GM18498 (cell line): ENCODE results near the gene VPS35L.

Source experiments
- ATAC-seq: cut with Tn5 transposase; IDR thresholded peaks from one replicate; pipeline ENCODE4 v1.9.1; 2021; ENCODE audit warnings: mild to moderate bottlenecking, moderate library complexity; ENCODE audit not compliant: unreplicated experiment

VPS35L gene

DNA sequence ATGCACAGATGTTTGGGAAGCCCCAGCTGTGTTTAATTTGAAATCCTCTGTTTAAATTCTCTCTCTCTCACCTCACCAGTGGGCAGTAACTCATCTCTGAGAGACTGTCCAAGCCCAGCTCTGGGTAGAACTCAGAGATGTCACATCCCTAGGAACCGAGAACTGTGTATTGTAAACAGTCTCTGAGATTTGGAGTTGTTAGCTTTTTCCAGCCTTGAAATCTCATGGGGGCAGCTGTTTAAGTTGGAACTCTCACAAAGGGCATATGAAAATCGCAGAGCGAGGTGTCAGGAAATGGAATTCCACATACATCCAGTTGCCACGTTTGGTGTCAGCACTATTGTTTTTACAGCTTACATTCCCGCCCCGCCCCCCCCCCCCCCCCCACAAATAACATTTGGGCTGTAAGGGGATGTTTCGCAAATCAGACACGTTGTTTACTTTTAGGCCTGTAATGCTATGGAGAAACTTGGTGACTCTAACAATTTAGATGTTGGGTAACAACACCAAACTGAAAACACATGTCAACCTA lies 34.3 kb downstream of the VPS35L start:
- no peak for ATAC-seq

DNA sequence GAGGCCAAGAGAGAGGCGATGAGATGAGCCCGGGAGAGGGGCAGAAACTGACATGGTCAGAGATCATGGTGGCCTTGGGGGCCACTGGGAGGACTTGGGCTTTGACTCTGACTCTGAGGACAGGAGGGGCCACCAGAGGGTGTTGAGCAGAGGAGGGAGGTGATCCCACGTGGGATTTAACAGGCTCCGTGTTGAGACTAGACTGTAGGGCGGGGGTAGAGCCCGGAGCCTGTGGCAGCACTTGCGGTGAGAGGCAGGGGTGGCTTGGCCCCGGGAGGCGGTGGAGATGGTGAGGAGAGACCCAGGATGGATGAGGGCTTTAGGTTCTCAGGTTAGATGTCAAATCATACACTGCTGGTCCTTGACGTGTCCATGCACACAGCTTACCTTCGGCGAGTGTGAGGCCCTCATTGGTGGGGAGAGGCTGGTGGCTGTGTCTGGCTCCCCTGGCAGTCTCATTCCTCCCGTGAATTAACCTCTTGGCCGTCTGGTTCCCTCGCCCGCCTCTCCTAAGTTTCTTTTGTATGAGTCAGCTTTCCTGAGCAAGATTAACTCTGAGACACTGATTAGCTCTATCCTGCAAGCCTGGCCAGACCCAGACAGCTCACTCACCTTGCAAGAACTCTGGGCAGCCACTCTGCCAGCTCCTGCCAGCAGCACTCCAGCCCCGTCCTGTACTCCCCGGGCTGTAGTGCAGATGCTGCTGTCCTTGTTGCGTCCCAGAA lies 39.7 kb downstream of the VPS35L start:
- ATAC-seq, result no peak

DNA sequence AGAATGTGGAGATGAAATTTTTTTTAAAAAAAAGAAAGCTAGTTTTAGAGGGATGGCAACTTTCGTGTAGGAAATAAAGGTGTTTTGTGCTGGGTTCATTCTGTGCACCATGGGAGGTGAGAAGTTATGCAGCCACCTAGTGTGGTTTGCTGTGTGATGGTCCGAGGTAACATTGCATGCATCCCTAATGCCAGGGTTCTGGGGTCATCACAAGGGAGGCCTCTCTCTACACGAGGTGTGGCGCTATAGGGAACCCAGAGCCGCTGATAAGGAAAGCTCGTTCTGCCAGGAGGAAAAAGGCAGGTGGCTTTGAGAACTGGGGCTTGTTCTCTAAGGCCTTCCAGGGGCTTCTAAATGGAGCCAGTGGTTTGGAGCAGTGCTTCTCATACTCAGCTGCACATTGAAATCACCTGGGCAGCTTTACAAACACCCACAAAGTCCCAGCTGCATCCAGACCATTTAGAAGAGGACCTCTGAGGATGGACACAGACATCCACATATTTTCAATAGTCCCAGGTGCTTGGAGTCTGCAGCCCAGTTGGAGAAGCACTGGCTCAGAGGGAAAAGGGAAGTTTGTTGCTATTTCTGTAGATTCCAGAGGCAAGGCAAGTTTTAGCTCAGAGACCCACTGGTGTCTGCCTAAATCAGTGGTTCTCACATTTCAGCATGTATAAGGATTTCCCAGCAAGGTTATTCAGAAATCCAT lies 43.5 kb downstream of the VPS35L start:
- no peak for ATAC-seq

DNA sequence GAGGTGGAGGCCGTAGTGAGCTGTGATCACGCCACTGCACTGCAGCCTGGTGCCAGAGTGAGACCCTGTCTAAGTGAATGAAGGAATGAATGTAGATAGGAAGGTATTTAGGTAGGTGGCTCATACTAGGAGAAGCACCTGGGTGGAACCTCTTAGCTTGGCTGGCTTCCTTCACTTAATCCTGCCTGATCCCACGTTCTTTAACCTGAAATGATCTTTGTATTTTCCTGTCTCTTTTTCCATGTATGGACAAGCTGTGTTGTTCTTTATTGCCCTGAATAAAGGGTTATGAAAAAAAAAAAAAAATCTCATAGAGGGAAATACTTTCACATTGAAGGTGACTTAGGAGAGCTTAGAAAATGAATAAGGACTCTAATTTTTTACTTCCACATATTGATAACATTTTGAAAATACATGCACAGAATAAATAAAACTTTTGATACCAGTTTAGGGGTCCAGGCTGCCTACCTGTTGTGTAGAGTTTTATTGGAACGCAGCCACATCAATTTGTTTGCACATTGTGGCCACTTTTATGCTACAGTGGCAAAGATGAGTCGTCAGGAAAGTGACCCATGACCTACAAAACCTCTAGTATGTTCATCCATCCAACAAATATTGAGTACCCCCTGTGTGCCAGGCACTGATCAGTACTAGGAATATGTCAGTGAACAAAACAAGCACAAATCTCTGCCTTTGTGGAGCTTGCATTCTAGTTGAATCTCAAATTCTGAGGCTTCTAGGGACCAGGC lies 44.6 kb downstream of the VPS35L start:
- no peak for ATAC-seq

DNA sequence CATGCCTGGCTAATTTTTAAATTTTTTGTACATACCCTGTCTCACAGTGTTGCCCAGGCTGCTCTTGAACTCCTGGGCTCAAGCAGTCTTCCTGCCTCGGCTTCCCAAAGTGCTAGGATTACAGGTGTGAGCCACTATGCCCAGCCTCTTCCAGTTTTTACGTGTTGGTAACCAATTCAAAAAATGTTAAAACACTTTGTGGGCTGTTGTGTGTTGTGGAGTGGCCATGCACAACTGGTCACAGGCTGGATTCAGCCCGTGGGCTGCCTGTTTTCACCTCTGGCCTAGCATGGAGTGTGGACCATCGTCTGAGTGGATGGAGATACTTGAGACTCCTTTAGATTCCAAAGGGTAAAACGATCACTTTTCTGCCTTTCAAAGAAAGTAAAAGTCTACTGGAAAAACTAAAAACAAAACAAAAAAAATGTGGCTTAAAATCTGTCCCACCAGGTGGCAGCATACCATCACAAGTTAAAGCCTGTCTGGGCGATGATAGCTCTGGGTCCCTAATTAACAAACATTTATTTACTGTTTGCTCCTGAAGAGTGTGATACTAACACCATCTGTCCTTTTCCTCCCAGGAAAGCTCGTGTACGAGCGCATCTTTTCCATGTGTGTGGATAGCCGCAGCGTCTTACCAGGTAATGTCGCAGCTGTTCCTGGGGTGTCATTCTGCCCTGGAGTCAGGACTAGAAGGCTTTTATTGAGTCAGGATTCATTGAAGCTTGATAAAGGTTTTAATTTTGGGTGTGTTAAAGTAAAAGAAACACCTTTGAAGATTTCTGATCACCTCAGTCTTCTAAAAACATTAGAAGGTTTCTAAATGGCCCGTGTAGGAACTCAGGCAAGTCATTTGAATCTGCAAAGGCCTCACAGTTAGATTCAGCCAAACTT lies 45.8 kb downstream of the VPS35L start:
- ATAC-seq, result no peak

DNA sequence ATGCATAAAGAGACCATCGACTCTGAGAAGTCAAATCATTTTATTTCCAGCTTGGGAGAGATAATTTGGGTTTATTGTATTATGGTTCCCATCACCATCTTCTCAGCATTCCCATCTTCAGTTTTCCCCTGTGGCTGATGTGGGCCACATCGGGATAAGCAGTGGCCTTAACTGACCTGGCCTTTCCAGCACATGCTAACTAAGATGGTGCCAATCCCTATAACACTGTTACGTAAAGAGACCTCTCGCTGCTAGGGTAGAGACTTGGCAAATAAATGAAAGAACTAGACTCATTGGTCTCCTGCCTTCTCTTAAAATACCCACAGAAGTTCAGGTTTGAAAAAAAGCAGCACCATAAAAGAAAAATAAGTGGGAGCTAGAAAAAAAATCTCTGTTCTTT lies 49.4 kb downstream of the VPS35L start:
- ATAC-seq, result no peak

DNA sequence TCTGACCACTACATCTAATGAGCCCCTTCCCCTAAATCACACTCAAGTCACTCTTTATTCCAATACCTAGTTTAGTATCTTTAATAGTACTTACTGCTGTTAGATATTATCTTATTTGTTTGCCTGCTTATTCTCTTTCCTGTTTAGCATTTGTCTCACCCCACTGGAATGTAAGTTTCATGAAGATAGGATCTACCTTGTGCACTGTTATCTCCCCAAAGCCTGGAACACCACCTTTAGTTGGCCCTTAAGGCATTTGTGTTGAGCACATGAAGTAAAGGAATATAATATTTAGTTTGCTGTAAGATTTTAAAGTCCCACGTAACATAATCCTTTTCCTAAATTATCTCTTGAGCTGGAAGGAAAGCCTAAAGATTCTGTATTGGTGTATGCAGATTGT lies 50.2 kb downstream of the VPS35L start:
- no peak for ATAC-seq

DNA sequence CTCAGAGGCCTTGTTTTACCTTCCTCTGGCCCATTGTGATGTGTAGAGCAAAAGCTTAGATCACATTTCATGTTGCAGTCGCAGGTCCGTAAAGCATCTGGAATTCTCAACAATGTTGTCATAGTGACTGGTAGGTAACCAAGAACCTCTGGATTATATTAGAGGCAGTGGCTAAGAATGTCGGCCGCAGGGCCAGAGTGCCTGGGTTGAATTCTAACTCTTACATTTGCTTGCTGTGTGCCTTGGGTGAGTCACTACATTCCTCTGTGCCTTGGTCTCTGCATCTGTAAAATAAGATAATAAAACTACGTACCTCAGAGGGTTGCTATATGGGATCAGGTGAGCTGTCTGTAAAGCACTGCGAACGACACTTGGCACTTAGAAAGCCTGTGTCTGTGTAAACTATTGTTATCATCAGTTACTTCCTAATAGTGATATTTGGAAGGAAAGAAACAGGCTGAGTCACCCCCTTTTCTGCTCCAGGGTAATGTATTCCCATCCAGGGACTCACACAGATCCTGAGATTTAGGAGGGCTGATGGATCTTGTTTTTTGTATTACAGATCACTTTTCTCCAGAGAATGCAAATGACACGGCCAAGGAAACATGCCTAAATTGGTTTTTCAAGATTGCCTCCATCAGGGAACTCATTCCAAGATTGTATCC lies 52.2 kb downstream of the VPS35L start:
- ATAC-seq, result no peak

DNA sequence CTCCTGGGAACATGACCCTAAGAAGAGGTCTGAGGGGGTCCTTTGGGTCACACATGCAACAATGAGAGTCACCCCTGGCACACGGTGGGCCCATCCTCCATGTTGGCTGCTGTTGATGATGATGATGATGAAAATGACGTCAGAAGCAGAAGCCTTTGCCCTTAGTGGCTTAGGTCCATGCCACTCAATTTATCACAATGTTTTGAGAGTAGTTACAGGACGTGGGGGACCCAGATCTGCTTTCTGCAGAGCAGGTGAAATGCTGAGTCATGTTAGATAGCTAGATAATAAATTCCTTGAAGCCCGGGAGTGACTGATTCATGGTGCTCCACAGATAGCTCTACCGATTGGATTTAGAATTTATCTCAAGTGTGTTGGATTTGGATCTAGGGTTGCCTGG lies 53.9 kb downstream of the VPS35L start:
- ATAC-seq, result no peak

DNA sequence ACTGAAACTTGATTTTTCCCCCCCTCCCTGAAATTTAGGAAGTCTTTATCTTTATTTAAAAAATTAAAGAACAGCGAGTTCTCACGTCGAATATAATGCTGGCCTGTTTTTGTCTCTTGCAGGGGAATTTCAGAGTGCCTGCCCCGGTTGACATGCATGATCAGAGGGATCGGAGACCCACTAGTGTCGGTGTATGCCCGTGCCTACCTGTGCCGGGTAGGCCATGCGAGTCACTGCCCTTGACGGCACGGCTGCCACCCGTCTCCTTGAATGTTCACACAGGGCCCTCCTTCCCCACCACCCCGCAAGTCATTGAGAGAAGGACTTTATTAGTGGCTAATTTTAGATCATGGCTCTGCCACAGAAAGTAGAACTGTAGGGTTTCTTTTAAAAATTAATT lies 54.7 kb downstream of the VPS35L start:
- ATAC-seq, result no peak

DNA sequence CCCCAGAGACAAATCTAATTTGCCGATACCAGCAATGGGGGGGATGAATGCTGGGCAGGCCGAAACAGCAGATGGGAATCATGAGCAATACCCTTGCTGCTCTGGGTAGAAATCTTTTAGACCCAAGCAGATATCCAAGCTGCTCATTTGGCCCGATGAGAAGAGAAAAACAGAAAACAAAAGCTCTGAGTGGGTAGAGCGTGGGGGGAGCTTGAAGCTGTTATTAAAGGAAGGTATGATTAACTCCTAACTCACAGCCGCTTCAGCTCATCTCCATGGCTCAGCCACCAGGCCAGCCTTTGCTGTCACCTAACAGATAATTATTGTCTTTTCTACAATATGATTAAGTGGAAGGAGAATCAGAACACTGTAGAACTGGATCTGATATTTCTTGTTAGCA lies 58.3 kb downstream of the VPS35L start:
- no peak for ATAC-seq

DNA sequence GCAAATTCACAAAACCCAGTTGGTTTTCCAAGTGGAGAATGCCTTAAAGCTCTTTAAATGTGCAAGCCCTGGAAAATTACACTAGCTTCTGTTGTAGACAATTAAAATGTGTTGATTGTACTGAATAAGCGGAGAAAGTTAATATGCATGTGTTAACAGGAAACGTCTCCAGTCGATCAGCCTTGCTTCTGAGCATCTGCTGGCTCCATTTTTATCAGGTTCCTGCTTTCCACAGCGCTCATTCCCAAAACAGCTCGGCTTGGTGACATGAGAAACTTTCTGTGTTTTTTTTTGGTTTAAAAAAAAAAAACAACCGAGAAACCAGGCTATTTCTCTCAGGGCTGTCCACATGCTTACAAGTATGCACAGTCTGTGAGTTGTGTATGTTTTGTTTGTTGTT lies 60.7 kb downstream of the VPS35L start:
- ATAC-seq, result no peak

DNA sequence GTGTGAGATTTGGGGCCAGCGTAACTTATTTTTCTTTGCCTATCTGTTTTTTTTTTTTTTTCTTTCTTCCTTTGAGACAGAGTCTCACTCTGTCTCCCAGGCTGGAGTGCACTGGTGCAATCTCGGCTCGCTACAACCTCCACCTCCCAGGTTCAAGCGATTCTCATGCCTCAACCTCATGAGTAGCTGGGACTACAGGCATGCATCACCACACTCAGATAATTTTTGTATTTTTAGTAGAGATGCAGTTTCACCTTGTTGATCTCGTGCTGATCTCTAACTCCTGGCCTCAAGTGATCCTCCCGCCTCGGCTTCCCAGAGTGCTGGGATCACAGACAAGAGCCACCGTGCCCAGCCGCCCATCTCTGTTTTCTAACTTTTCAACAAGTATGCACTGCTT lies 63.4 kb downstream of the VPS35L start:
- ATAC-seq, result no peak

DNA sequence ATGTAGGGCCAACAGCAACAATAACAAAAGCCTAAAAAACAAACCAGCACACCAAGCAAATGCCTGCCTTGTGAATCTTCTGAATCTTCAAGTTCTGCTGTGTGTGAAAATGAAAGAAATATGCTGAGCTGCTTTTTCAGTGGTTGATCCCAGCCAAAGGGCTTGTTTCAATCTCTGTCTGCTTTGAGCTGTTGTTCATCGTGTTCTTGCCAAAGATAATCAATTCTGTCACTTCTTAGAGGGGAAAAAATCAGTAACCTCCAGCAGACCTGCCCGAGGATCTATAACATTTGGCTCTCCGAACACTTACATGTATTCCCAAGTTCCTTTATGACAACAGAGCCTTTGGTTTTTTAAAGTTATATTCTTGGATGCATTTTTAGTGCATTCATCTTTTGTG lies 65.9 kb downstream of the VPS35L start:
- no peak for ATAC-seq

DNA sequence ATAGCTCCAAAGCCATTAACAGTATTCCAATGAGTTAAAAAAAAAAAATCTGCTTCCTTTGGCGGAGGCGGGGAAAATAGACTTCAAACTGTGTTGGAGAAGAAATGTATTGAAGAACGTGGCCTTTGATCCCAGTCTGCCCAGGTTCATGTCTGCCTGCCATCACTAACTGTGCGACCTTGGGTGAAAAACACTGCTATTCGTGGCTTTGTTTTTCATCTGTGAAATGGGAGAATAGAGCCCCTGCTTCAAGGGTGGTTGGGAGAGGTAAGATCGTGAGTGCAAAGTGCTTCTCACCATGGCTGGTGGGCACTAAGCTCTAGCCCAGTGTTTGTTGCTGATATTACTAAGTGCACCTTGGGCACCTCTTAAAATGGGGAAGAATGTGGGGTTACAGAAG lies 69.5 kb downstream of the VPS35L start:
- ATAC-seq, result no peak

DNA sequence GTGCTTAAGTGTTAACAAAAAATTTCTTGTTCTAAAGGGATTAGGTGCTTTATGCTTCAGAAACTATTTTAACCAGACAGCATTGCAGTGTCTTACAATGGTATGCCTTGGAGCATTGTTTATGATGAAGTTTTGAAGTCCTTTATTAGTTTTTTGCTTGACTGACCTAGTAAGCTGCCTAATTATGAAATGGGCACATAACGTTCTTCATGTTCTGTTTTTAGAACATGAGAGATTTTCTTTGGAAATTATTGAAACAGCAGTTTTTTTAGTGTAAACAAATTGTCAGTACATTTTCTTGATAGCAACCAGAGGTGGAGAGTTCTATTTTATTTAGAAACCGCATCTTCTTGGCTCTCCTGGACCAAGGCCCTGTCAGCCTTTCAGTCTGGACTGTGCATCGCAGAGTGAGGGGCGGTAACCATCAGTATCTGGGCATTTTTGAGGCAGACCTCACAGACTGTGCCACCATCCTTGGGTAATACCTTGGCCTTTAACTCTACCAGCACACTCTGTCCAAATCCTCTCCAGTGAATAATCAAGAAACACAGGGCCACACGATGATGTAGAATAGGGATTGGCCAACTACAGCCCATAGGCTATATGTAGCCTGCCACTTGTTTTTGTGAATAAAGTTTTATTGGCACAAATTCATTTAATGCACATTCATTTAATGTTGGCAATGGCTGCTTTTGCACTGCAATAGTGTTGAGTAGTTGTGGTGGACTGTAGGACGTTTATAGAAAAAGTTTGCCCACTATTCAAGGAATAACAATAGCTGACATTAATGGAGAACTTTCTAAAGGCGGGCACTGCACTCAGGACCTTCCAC lies 81.1 kb downstream of the VPS35L start:
- ATAC-seq, result no peak

DNA sequence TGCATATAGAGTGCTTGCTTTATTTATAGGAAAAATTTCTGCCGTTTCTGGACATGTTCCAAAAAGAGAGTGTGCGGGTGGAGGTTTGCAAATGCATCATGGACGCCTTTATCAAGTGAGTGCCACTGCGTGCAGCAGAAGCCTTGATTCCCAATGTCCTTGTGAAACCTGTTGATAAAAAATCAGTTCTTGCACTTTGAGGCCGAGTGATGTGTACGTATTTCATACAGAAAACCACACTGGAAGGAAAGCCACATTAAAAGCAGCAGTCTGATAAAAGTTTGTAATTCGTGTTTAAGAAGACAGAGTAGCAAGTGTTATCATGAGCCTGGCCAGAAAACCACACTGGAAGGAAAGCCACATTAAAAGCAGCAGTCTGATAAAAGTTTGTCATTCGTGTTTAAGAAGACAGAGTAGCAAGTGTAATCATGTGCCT lies 84.5 kb downstream of the VPS35L start:
- ATAC-seq, result no peak

DNA sequence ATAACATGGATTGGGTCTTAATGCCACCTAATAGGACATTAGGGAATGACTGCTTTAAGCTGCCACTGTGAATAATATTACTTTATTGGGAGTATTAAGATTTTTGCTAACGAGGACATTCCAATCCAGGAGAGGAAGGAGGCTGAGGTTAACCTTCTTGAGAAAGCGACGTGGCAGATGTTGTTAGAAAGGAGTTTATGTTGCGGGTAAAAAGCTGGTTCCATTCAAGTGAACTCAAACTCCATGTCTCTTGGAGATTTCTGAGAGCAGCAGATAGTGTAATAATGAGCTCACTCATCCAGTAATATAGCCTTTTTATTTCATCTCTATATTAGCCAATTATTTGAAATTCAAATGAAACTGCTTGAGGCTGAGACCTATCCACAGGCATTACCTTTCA lies 87.0 kb downstream of the VPS35L start:
- ATAC-seq, result no peak

DNA sequence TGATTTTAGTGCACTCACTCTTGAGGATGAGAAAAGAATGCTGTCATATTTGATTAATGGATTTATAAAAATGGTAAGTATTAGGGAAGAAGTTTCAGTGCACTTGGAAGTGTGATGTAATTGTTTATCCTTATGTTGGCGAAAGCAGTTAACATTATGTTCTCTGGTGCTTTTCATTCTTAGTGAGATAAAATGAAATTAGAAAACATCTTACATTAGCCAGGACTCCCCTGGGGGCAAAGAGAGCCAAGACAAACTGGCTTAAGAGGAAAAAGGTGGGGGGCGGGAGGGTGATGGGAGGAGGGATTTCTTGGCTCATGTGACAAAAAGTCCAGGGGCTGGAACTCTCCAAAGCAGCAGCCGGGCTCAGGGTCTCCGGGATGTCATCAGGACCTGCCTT lies 89.4 kb downstream of the VPS35L start:
- no peak for ATAC-seq
